ENCODE measurements around the gene PCDHGA9.

PCDHGA9 gene

DNA sequence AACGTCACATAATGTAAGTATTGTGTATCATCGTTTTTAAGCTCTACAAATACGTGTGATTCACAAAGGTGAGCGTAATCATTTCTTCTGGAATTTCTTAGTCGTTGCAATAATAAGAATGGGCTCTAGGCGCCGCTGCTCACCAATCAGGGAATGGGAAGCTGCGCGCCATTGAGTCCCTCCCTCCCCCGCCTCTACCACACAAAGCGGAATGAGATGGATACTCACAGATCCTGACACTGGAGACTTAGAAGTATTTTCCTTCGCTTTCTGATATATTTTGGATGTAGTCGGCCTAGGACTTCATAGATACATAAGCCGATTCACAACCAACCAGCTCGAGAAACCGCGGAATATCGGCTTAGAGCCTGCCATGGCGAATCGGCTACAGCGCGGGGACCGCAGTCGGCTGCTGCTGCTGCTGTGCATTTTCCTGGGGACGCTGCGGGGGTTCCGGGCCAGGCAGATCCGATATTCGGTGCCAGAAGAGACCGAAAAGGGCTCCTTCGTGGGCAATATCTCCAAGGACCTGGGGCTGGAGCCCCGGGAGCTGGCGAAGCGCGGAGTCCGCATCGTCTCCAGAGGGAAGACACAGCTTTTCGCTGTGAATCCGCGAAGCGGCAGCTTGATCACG, 18.4 kb downstream of the PCDHGA9 start, which contains the start of gene PCDHGA11:
TSS of gene PCDHGA11 (plus strand) at position 197 of the 634 bp plus-strand sequence. CDS start at position 374, 177 bp downstream.
- TF ChIP-seq, protein P1, sequence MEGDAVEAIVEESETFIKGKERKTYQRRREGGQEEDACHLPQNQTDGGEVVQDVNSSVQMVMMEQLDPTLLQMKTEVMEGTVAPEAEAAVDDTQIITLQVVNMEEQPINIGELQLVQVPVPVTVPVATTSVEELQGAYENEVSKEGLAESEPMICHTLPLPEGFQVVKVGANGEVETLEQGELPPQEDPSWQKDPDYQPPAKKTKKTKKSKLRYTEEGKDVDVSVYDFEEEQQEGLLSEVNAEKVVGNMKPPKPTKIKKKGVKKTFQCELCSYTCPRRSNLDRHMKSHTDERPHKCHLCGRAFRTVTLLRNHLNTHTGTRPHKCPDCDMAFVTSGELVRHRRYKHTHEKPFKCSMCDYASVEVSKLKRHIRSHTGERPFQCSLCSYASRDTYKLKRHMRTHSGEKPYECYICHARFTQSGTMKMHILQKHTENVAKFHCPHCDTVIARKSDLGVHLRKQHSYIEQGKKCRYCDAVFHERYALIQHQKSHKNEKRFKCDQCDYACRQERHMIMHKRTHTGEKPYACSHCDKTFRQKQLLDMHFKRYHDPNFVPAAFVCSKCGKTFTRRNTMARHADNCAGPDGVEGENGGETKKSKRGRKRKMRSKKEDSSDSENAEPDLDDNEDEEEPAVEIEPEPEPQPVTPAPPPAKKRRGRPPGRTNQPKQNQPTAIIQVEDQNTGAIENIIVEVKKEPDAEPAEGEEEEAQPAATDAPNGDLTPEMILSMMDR (IDR thresholded peaks at IDR 0.05; ENCODE audit: low read depth, low read length) = peak; percentile 56
- TF ChIP-seq POLR2A (IDR thresholded peaks at IDR 0.05; ENCODE audit: extremely low read depth, insufficient read length) = no peak
- TF ChIP-seq, protein P2, sequence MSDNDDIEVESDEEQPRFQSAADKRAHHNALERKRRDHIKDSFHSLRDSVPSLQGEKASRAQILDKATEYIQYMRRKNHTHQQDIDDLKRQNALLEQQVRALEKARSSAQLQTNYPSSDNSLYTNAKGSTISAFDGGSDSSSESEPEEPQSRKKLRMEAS (IDR thresholded peaks at IDR 0.05; ENCODE audit: low read depth, low read length) = no peak
- peak within 1 kb of the TSS; percentile 61 for H3K4me3 ChIP-seq (ENCODE audit: low read depth, low read length)
- peak; percentile 72 for DNase-seq (ENCODE audit: low read depth)

DNA sequence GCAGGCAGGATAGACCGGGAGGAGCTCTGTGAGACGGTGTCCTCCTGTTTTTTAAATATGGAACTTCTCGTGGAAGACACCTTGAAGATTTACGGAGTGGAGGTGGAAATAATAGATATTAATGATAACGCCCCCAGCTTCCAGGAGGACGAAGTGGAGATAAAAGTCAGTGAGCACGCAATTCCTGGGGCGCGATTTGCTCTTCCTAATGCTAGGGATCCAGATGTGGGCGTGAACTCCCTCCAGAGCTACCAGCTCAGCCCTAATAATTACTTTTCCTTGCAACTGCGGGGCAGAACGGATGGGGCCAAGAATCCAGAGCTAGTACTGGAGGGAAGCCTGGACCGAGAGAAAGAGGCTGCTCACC, 18.9 kb downstream of the PCDHGA9 start:
- peak overlapping the region; percentile 61 for H3K4me3 ChIP-seq (ENCODE audit: low read depth, low read length)
- no peak for DNase-seq (ENCODE audit: low read depth)
- TF ChIP-seq, protein P2 (IDR thresholded peaks at IDR 0.05; ENCODE audit: low read depth, low read length) = no peak
- no peak for TF ChIP-seq MYC (IDR thresholded peaks at IDR 0.05; ENCODE audit: low read depth, low read length)
- TF ChIP-seq POLR2A (IDR thresholded peaks at IDR 0.05; ENCODE audit: extremely low read depth, insufficient read length) = no peak
- TF ChIP-seq, protein P1 (IDR thresholded peaks at IDR 0.05; ENCODE audit: low read depth, low read length) = no peak

DNA sequence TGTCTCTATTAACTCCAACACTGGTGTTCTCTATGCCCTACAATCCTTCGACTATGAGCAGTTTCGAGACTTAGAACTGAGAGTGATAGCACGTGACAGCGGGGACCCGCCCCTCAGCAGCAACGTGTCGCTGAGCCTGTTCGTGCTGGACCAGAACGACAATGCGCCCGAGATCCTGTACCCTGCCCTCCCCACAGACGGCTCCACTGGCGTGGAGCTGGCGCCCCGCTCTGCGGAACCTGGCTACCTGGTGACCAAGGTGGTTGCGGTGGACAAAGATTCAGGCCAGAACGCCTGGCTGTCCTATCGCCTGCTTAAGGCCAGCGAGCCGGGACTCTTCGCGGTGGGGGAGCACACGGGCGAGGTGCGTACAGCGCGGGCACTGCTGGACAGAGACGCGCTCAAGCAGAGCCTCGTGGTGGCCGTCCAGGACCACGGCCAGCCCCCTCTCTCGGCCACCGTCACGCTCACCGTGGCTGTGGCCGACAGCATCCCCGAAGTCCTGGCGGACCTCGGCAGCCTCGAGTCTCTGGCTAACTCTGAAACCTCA, 20.2 kb downstream of the PCDHGA9 start:
- TF ChIP-seq MYC (IDR thresholded peaks at IDR 0.05; ENCODE audit: low read depth, low read length) (no peak), POLR2A (IDR thresholded peaks at IDR 0.05; ENCODE audit: extremely low read depth, insufficient read length) (no peak)
- TF ChIP-seq, protein P2 (IDR thresholded peaks at IDR 0.05; ENCODE audit: low read depth, low read length) = no peak
- TF ChIP-seq, protein P1 (IDR thresholded peaks at IDR 0.05; ENCODE audit: low read depth, low read length) = no peak
- no peak overlapping the region for H3K4me3 ChIP-seq (ENCODE audit: low read depth, low read length)
- DNase-seq (ENCODE audit: low read depth) = no peak

DNA sequence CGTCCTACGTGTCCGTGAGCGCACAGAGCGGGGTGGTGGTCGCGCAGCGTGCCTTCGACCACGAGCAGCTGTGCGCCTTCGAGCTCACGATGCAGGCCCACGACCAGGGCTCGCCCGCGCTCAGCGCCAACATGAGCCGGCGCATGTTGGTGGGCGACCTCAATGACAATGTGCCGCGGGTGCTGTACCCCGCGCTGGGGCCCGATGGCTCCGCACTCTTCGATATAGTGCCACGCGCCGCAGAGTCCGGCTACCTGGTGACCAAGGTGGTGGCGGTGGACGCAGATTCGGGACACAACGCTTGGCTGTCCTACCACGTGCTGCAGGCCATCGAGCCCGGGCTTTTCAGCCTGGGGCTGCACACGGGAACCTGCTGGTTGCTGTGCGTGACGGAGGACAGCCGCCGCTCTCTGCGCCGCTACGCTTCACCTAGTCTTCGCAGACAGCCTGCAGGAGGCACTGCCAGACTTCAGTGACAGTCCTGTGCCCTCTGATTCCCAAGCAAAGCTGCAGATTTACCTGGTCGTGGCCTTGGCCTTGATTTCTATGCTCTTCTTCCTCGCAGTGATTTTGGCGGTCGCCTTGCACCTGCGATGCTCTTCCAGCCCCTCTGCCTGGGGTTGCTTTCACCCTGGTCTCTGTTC, 25.3 kb downstream of the PCDHGA9 start:
- H3K4me3 ChIP-seq (ENCODE audit: low read depth, low read length) = no peak overlapping the region
- DNase-seq (ENCODE audit: low read depth) = no peak
- TF ChIP-seq MYC (IDR thresholded peaks at IDR 0.05; ENCODE audit: low read depth, low read length) (no peak), POLR2A (IDR thresholded peaks at IDR 0.05; ENCODE audit: extremely low read depth, insufficient read length) (no peak)
- TF ChIP-seq, protein P1 (IDR thresholded peaks at IDR 0.05; ENCODE audit: low read depth, low read length) = no peak
- TF ChIP-seq, protein P2 (IDR thresholded peaks at IDR 0.05; ENCODE audit: low read depth, low read length) = no peak

DNA sequence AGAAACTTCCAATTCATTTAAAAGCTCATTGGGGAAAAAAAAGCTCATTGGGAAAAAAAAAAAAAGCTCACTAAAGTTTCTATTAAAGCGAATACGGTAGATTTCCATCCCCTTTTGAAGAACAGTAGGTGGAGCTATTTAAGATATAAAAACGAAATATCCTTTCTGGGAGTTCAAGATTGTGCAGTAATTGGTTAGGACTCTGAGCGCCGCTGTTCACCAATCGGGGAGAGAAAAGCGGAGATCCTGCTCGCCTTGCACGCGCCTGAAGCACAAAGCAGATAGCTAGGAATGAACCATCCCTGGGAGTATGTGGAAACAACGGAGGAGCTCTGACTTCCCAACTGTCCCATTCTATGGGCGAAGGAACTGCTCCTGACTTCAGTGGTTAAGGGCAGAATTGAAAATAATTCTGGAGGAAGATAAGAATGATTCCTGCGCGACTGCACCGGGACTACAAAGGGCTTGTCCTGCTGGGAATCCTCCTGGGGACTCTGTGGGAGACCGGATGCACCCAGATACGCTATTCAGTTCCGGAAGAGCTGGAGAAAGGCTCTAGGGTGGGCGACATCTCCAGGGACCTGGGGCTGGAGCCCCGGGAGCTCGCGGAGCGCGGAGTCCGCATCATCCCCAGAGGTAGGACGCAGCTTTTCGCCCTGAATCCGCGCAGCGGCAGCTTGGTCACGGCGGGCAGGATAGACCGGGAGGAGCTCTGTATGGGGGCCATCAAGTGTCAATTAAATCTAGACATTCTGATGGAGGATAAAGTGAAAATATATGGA, 27.9 kb downstream of the PCDHGA9 start, which contains the start of gene PCDHGA12:
TSS of gene PCDHGA12 (plus strand) at position 176 of the 782 bp plus-strand sequence. CDS start at position 429, 253 bp downstream.
- peak within 1 kb of the TSS; percentile 42 for H3K4me3 ChIP-seq (ENCODE audit: low read depth, low read length)
- peak; percentile 88 for DNase-seq (ENCODE audit: low read depth)
- TF ChIP-seq, protein P1 (IDR thresholded peaks at IDR 0.05; ENCODE audit: low read depth, low read length) = peak; percentile 67
- TF ChIP-seq POLR2A (IDR thresholded peaks at IDR 0.05; ENCODE audit: extremely low read depth, insufficient read length) (no peak), MYC (IDR thresholded peaks at IDR 0.05; ENCODE audit: low read depth, low read length) (peak; percentile 48; the same call in 1 of the 2 replicates)
- TF ChIP-seq, protein P2 (IDR thresholded peaks at IDR 0.05; ENCODE audit: low read depth, low read length) = no peak

All from NB4 (cell line).